PC-9 (cell line): ENCODE results near the gene ARPC5. TPM values are rescaled to one million over a fixed set of nuclear protein-coding genes. Genes with fewer than 3 reads are reported as not detected.

Source experiments
- BruUV-seq: library from RNA; stranded (reverse); fragments of 400-500 nt; replicated peaks from 2 replicates; lab custom pipeline; 2021; lab: Mats Ljungman, UMichigan
- CTCF ChIA-PET: fragments of 300-600 bp; sonication (Branson Sonifier 250); formaldehyde crosslinking; loops from one replicate; lab custom pipeline; 2022; ENCODE audit warnings: antibody characterized with exemption; lab: Charles Lee
- POLR2A ChIA-PET: fragments of 300-600 bp; sonication (Branson Sonifier 250); formaldehyde crosslinking; loops from one replicate; lab custom pipeline; 2022; ENCODE audit warnings: antibody characterized with exemption; ENCODE audit not compliant: unreplicated experiment; lab: Charles Lee
- DNase-seq, 2 experiments: peaks; one replicate each; pipeline versions ENCODE4 v3.0.0 to v3.0.0-alpha.2; 2015 to 2022; ENCODE audit warnings: mixed read lengths in 1 of 2
- H2AFZ ChIP-seq: fragments of 200-600 bp; sonication (generic); 2 replicates; pipeline ENCODE4 v1.8.1; 2017; ENCODE audit warnings: antibody characterized with exemption
- H3F3A ChIP-seq: fragments of 200-600 bp; sonication (generic); 2 replicates; pipeline ENCODE4 v1.8.1; 2017; ENCODE audit warnings: antibody characterized with exemption, mild to moderate bottlenecking, low read depth; ENCODE audit not compliant: insufficient read depth
- H3K27ac ChIP-seq: fragments of 200-600 bp; sonication (generic); 2 replicates; pipeline ENCODE4 v1.6.1; 2016; ENCODE audit warnings: mixed run types
- H3K27me3 ChIP-seq: fragments of 200-600 bp; sonication (generic); 2 replicates; pipeline ENCODE4 v1.6.1; 2016; ENCODE audit warnings: low read depth, mixed run types; ENCODE audit not compliant: insufficient read depth
- H3K36me3 ChIP-seq: fragments of 200-600 bp; sonication (generic); 2 replicates; pipeline ENCODE4 v1.6.1; 2016; ENCODE audit warnings: low read depth, mixed run types
- H3K4me1 ChIP-seq: fragments of 200-600 bp; sonication (generic); replicated peaks from 2 replicates; pipeline ENCODE4 v1.6.1; 2016; ENCODE audit warnings: mixed run types; ENCODE audit not compliant: insufficient read depth
- H3K4me2 ChIP-seq: fragments of 200-600 bp; sonication (generic); 2 replicates; pipeline ENCODE4 v1.6.1; 2017; ENCODE audit warnings: mixed run types
- H3K4me3 ChIP-seq: fragments of 200-600 bp; sonication (generic); 2 replicates; pipeline ENCODE4 v1.6.1; 2016; ENCODE audit warnings: mixed run types
- H3K79me2 ChIP-seq: fragments of 200-600 bp; sonication (generic); 2 replicates; pipeline ENCODE4 v1.6.1; 2017; ENCODE audit warnings: low read depth, mixed run types
- H3K9me2 ChIP-seq: fragments of 200-600 bp; sonication (generic); 2 replicates; pipeline ENCODE4 v1.8.1; 2017; ENCODE audit warnings: mild to moderate bottlenecking; ENCODE audit not compliant: insufficient read depth
- H3K9me3 ChIP-seq: fragments of 200-600 bp; sonication (generic); 2 replicates; pipeline ENCODE4 v1.8.1; 2016; ENCODE audit warnings: low read depth; ENCODE audit not compliant: insufficient read depth
- H4K20me1 ChIP-seq: fragments of 200-600 bp; sonication (generic); 2 replicates; pipeline ENCODE4 v1.8.1; 2017; ENCODE audit not compliant: insufficient read depth
- CTCF ChIP-seq: fragments of 200-600 bp; sonication (generic); conservative IDR thresholded peaks from 2 replicates; pipeline ENCODE4 v1.6.1; 2017; ENCODE audit warnings: mixed run types, antibody characterized with exemption, mild to moderate bottlenecking, moderate library complexity
- EZH2 ChIP-seq: fragments of 200-600 bp; sonication (generic); IDR thresholded peaks from 2 replicates; pipeline ENCODE4 v1.8.0; 2017; ENCODE audit warnings: antibody characterized with exemption, low read depth
- intact Hi-C: fragments of 100-400 bp; cut with micrococcal nuclease; formaldehyde crosslinking; loops from one replicate; pipeline ENCODE4 v1.10.0; 2022; ENCODE audit not compliant: unreplicated experiment
- total RNA-seq: library from RNA; stranded (reverse); gene quantifications from 2 replicates; pipeline ENCODE4 v1.2.3, GENCODE V29; 2021

ARPC5 gene
- total RNA-seq, 1 experiment from 2014 or later: 143 TPM

- Histone ChIP-seq H3K4me1 (no peaks in the 10 kb centered on the region), H3K9me2 (no peaks in the 10 kb centered on the region), H3K4me3 (no peak overlapping the region), H3K27me3 (no peaks in the 10 kb centered on the region), H3K79me2 (no peaks in the 10 kb centered on the region), H3K27ac (no peak overlapping the region), H3K36me3 (no peaks in the 10 kb centered on the region), H2AFZ (no peak overlapping the region), H3K4me2 (no peak overlapping the region), H3K9me3 (no peaks in the 10 kb centered on the region), H3F3A (no peaks in the 10 kb centered on the region), H4K20me1 (no peaks in the 10 kb centered on the region)
- TF ChIP-seq CTCF (no peak), EZH2 (no peak)
- POLR2A ChIA-PET: no interaction called here
- BruUV-seq: no TSS peak
- CTCF ChIA-PET: no interaction called here
- intact Hi-C loops: no loop called here
- no peak for DNase-seq
These were observed 16.0 kb upstream of the ARPC5 start for GRCh38 chr1:183651612-183652011.

- Histone ChIP-seq H3K36me3 (no peaks in the 10 kb centered on the region), H3K27me3 (no peaks in the 10 kb centered on the region), H3K79me2 (no peaks in the 10 kb centered on the region), H3F3A (no peaks in the 10 kb centered on the region), H3K9me3 (no peaks in the 10 kb centered on the region), H3K27ac (no peak overlapping the region), H3K9me2 (no peaks in the 10 kb centered on the region), H3K4me2 (no peak overlapping the region), H2AFZ (no peak overlapping the region), H3K4me3 (no peak overlapping the region), H3K4me1 (no peaks in the 10 kb centered on the region), H4K20me1 (no peaks in the 10 kb centered on the region)
- TF ChIP-seq EZH2 (no peak), CTCF (no peak)
- POLR2A ChIA-PET: no interaction called here
- DNase-seq: no peak
- CTCF ChIA-PET: no interaction called here
- intact Hi-C loops: no loop called here
- no TSS peak for BruUV-seq
These were observed 12.5 kb upstream of the ARPC5 start for GRCh38 chr1:183648042-183648441.

- Histone ChIP-seq H3K9me3 (no peaks in the 10 kb centered on the region), H3F3A (no peaks in the 10 kb centered on the region), H2AFZ (no peak overlapping the region), H3K27me3 (no peaks in the 10 kb centered on the region), H3K4me3 (no peak overlapping the region), H3K36me3 (no peaks in the 10 kb centered on the region), H3K79me2 (no peaks in the 10 kb centered on the region), H3K27ac (no peak overlapping the region), H3K9me2 (no peaks in the 10 kb centered on the region), H3K4me2 (no peak overlapping the region), H4K20me1 (no peaks in the 10 kb centered on the region), H3K4me1 (no peaks in the 10 kb centered on the region)
- POLR2A ChIA-PET: interaction anchor here (0.5 kb wide), 1 partner anchor 847 kb away, joined by 5 read pairs; no protein-coding TSS in a partner anchor
- no peak for DNase-seq
- TF ChIP-seq EZH2 (no peak), CTCF (no peak)
- intact Hi-C loops: no loop called here
- no TSS peak for BruUV-seq
- CTCF ChIA-PET: interaction anchor here (0.9 kb wide), 1 partner anchor 9 kb away, joined by 3 read pairs; no protein-coding TSS in a partner anchor
These were observed 11.2 kb upstream of the ARPC5 start for GRCh38 chr1:183646776-183647175.
